Sigmoid colon (tissue), 4 donors: ENCODE results near the gene SND1.

Source experiments
- CTCF ChIP-seq, 4 experiments: fragments of 450-650 bp in 3 of 4; fragments of 200-600 bp in 1 of 4; IDR thresholded peaks; one replicate each; pipeline ENCODE4 v1.5.1; 2016 to 2019; ENCODE audit warnings: antibody characterized with exemption in 4 of 4, mild to moderate bottlenecking in 3 of 4, moderate library complexity in 2 of 4
- EP300 ChIP-seq, 4 donors: sonication (generic); formaldehyde crosslinking; IDR thresholded peaks; one replicate each; pipeline ENCODE4 v1.6.1; 2017; ENCODE audit warnings: antibody characterized with exemption in 4 of 4
- POLR2A ChIP-seq, 2 donors: fragments of 450-650 bp; IDR thresholded peaks; one replicate each; pipeline ENCODE4 v1.6.1; 2016; ENCODE audit warnings: antibody characterized with exemption in 2 of 2, mild to moderate bottlenecking in 2 of 2, moderate library complexity in 2 of 2
- POLR2AphosphoS5 ChIP-seq, 4 donors: sonication (generic); formaldehyde crosslinking; IDR thresholded peaks; one replicate each; pipeline ENCODE4 v1.6.1; 2017; ENCODE audit warnings: antibody characterized with exemption in 4 of 4

GRCh38 chr7:127974446-127975035, 322.5 kb downstream of the SND1 start:
- no peak for TF ChIP-seq CTCF (IDR thresholded peaks at IDR 0.05)
- no peak for TF ChIP-seq POLR2A (IDR thresholded peaks at IDR 0.05)
- TF ChIP-seq POLR2AphosphoS5 (IDR thresholded peaks at IDR 0.05): no peak
- no peak for TF ChIP-seq EP300 (IDR thresholded peaks at IDR 0.05)
